GM12878 (cell line): Measurements from ENCODE around the gene PLA2G3. TPM values are rescaled to one million over a fixed set of nuclear protein-coding genes. Genes with fewer than 3 reads are reported as not detected.

ENCODE experiments used
- ATAC-seq: fragments of 200-7000 bp; cut with Tn5 transposase; 3 replicates; pipeline ENCODE4 v1.9.1; 2020; ENCODE audit warnings: mild to moderate bottlenecking, moderate library complexity
- BruUV-seq: library from RNA; stranded (reverse); fragments of 400-500 nt; replicated peaks from 2 replicates; lab custom pipeline; 2021; lab: Mats Ljungman, UMichigan
- CTCF ChIA-PET: fragments of 300-600 bp; sonication (Branson Sonifier 250); formaldehyde crosslinking; extraction: SDS; loops from one replicate; lab custom pipeline; 2021; ENCODE audit warnings: inconsistent platforms; lab: Yijun Ruan, JAX
- POLR2A ChIA-PET: fragments of 350-600 bp; formaldehyde crosslinking; extraction: SDS; loops from one replicate; lab custom pipeline; 2021; ENCODE audit warnings: inconsistent platforms; lab: Charles Lee
- RAD21 ChIA-PET: fragments of 300-600 bp; sonication (Branson Sonifier 250); formaldehyde crosslinking; loops from one replicate; lab custom pipeline; 2023; ENCODE audit warnings: antibody characterized with exemption; ENCODE audit not compliant: unreplicated experiment; lab: Charles Lee
- SMC1A ChIA-PET: fragments of 300-600 bp; sonication (Branson Sonifier 250); formaldehyde crosslinking; loops from one replicate; lab custom pipeline; 2023; ENCODE audit not compliant: unreplicated experiment, uncharacterized antibody; lab: Charles Lee
- DNase-seq: peaks from one replicate; pipeline ENCODE4 v3.0.0-alpha.2; 2011; ENCODE audit warnings: low read depth, low spot score
- FAIRE-seq: peaks from 3 replicates; lab custom pipeline; 2011; peaks lifted over from hg19 to GRCh38; lab: Jason Lieb, UNC
- H2AFZ ChIP-seq: 2 replicates; pipeline ENCODE4 v1.6.0; 2011; ENCODE audit warnings: low read depth, low read length, control low read depth; ENCODE audit not compliant: control insufficient read depth
- H3K27ac ChIP-seq: 2 replicates; pipeline ENCODE4 v1.5.1; 2011; ENCODE audit warnings: control low read depth; ENCODE audit not compliant: control insufficient read depth, insufficient read depth
- H3K27me3 ChIP-seq, 2 experiments: replicated peaks in 1 of 2; 2 replicates each; pipeline versions ENCODE4 v1.6.0 to v1.6.1; 2011; ENCODE audit warnings: low read length in 1 of 2; ENCODE audit not compliant: control insufficient read depth in 2 of 2, insufficient read depth in 2 of 2
- H3K36me3 ChIP-seq, 2 experiments: 2 replicates each; pipeline ENCODE4 v1.5.1; 2011; ENCODE audit warnings: low read length in 1 of 2; ENCODE audit not compliant: control insufficient read depth in 2 of 2, insufficient read depth in 2 of 2
- H3K4me1 ChIP-seq: 2 replicates; pipeline ENCODE4 v1.6.1; 2011; ENCODE audit warnings: mild to moderate bottlenecking, low read length, moderate library complexity, mixed read lengths; ENCODE audit not compliant: control insufficient read depth, insufficient read depth
- H3K4me2 ChIP-seq: 2 replicates; pipeline ENCODE4 v1.6.0; 2011; ENCODE audit warnings: control low read depth; ENCODE audit not compliant: control insufficient read depth, insufficient read depth
- H3K4me3 ChIP-seq: fragments of 200-600 bp; sonication (generic); 2 replicates; pipeline ENCODE4 v1.5.1; 2016
- H3K79me2 ChIP-seq: 2 replicates; pipeline ENCODE4 v1.6.0; 2011; ENCODE audit warnings: low read length; ENCODE audit not compliant: control insufficient read depth, insufficient read depth
- H3K9ac ChIP-seq: 2 replicates; pipeline ENCODE4 v1.8.0; 2011; ENCODE audit warnings: low read length, control low read depth, mixed read lengths; ENCODE audit not compliant: control insufficient read depth, insufficient read depth
- H3K9me3 ChIP-seq: replicated peaks from 3 replicates; pipeline ENCODE4 v1.5.1; 2011; ENCODE audit warnings: mild to moderate bottlenecking, low read length; ENCODE audit not compliant: control insufficient read depth, insufficient read depth
- H4K20me1 ChIP-seq: 2 replicates; pipeline ENCODE4 v1.6.0; 2011; ENCODE audit not compliant: control insufficient read depth, insufficient read depth
- EZH2 ChIP-seq: IDR thresholded peaks from 2 replicates; pipeline ENCODE4 v1.6.1; 2012; ENCODE audit warnings: low read depth, mild to moderate bottlenecking, control low read depth, inconsistent platforms, low read length, borderline replicate concordance; ENCODE audit not compliant: control insufficient read depth
- HDAC2 ChIP-seq: fragments of 200-600 bp; sonication (generic); IDR thresholded peaks from 2 replicates; pipeline ENCODE4 v1.6.1; 2017
- HDGF ChIP-seq: fragments of 450-650 bp; IDR thresholded peaks from 2 replicates; pipeline ENCODE4 v1.6.1; 2016; ENCODE audit warnings: antibody characterized with exemption
- IRF5 ChIP-seq: fragments of 450-650 bp; IDR thresholded peaks from 2 replicates; pipeline ENCODE4 v1.6.1; 2017; ENCODE audit warnings: borderline replicate concordance
- JUND ChIP-seq: IDR thresholded peaks from 2 replicates; pipeline ENCODE4 v1.6.1; 2012; ENCODE audit warnings: low read depth, mild to moderate bottlenecking, low read length, improper control_type of control experiment, moderate library complexity
- NR2C2 ChIP-seq: IDR thresholded peaks from 2 replicates; pipeline ENCODE4 v1.6.1; 2011; ENCODE audit warnings: borderline replicate concordance, low read depth; ENCODE audit not compliant: control insufficient read depth, insufficient read length
- RAD21 ChIP-seq: IDR thresholded peaks from 2 replicates; pipeline ENCODE4 v1.6.1; 2011; ENCODE audit warnings: mild to moderate bottlenecking, low read depth, low read length, moderate library complexity; ENCODE audit not compliant: insufficient read depth
- ZBTB33 ChIP-seq: fragments of 450-650 bp; IDR thresholded peaks from 2 replicates; pipeline ENCODE4 v1.6.1; 2017; ENCODE audit warnings: mild to moderate bottlenecking
- WGBS: methylation state at CpG from one replicate; pipeline ENCODE4 v1.1.6; 2016; ENCODE audit warnings: low lambda C conversion rate; ENCODE audit not compliant: insufficient replicate concordance, insufficient coverage; ENCODE audit errors: missing lambda C conversion rate; 5-methylcytosine and 5-hydroxymethylcytosine counted together
- in situ Hi-C: fragments of 300-500 bp; cut with MboI; formaldehyde crosslinking; loops from 9 replicates; pipeline ENCODE4 v1.14.3; 2018; ENCODE audit warnings: mixed read lengths
- intact Hi-C: fragments of 100-400 bp; cut with micrococcal nuclease; formaldehyde crosslinking; loops from one replicate; pipeline ENCODE4 v1.14.2; 2022; ENCODE audit not compliant: unreplicated experiment
- polyA plus RNA-seq, 11 experiments: library from polyadenylated mRNA; depleted of rRNA in 4 of 11; unstranded in 6 of 11; stranded (reverse) in 5 of 11; fragments of >200 nt; fragmentation: Nextera tagmentation in 4 of 11; fragmentation: Illumina TruSeq in 1 of 11; extraction: Ambion mirVana in 4 of 11; extraction: Trizol in 1 of 11; gene quantifications; 1 replicate in 1 of 11; 2 replicates in 10 of 11; pipeline versions ENCODE4 v1.2.1 to v1.2.3, GENCODE V29; 2011 to 2016; ENCODE audit warnings: inconsistent platforms in 2 of 11, missing spikeins in 2 of 11, low read depth in 1 of 11
- total RNA-seq, 4 experiments: library from RNA; depleted of rRNA in 3 of 4; stranded (reverse); fragments of >200 nt in 3 of 4; fragmentation: Illumina TruSeq in 1 of 4; extraction: Trizol in 1 of 4; gene quantifications; 2 replicates each; pipeline versions ENCODE4 v1.2.1 to v1.2.3, GENCODE V29; 2013 to 2021
- TF ChIP-seq, protein P1 (sequence below): fragments of 450-650 bp; IDR thresholded peaks from 2 replicates; pipeline ENCODE4 v1.6.1; 2017; ENCODE audit warnings: antibody characterized with exemption, mild to moderate bottlenecking, moderate library complexity

PLA2G3 gene
- total and polyA plus RNA-seq, 10 of the 15 experiments (the other 5 are each of a cell fraction or from before 2014, with no cell fraction given) = 0.04 TPM; not detected in 9

DNA sequence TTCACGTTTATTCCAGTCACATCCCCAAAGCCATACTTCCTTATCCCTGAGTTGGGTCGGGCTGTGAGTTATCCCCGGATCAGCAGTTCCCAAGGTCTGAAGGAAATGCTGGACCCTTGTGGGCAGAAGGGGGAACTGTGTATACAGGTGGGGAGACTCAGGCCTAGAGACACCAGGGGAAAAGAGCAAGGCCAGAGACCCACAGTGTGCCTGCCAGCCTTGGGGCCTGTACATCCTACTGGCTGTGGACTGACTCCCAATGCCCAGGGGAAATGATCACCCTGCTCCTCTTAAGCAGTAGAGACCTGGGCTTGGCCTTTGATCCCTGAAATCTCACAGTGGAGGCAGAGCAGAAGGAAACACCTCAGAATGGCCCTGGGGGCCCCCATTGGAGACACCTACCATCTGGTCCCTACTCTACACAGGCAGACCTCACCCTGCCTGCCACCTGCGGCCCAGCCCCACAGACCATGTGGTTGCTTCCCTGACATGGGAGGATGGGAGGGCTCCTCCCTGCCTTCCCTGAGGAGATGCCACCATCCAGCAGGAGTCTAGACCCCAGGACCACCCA lies 34.2 kb downstream of the PLA2G3 start:
- POLR2A ChIA-PET = no interaction called here
- Histone ChIP-seq H3K9ac (no peak overlapping the region), H3K79me2 (no peaks in the 10 kb centered on the region), H4K20me1 (no peaks in the 10 kb centered on the region), H2AFZ (no peak overlapping the region), H3K4me2 (no peak overlapping the region), H3K36me3 (no peaks in the 10 kb centered on the region), H3K4me1 (no peaks in the 10 kb centered on the region; the same call in 1 of the 2 replicates), H3K9me3 (no peaks in the 10 kb centered on the region), H3K27me3 (no peaks in the 10 kb centered on the region), H3K4me3 (no peak overlapping the region), H3K27ac (no peak overlapping the region)
- DNase-seq (no peak), ATAC-seq (no peak), FAIRE-seq (no peak)
- TF ChIP-seq, protein P1, sequence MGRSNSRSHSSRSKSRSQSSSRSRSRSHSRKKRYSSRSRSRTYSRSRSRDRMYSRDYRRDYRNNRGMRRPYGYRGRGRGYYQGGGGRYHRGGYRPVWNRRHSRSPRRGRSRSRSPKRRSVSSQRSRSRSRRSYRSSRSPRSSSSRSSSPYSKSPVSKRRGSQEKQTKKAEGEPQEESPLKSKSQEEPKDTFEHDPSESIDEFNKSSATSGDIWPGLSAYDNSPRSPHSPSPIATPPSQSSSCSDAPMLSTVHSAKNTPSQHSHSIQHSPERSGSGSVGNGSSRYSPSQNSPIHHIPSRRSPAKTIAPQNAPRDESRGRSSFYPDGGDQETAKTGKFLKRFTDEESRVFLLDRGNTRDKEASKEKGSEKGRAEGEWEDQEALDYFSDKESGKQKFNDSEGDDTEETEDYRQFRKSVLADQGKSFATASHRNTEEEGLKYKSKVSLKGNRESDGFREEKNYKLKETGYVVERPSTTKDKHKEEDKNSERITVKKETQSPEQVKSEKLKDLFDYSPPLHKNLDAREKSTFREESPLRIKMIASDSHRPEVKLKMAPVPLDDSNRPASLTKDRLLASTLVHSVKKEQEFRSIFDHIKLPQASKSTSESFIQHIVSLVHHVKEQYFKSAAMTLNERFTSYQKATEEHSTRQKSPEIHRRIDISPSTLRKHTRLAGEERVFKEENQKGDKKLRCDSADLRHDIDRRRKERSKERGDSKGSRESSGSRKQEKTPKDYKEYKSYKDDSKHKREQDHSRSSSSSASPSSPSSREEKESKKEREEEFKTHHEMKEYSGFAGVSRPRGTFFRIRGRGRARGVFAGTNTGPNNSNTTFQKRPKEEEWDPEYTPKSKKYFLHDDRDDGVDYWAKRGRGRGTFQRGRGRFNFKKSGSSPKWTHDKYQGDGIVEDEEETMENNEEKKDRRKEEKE = no peak
- TF ChIP-seq HDGF (no peak), EZH2 (no peak), HDAC2 (no peak), RAD21 (no peak), IRF5 (no peak), ZBTB33 (no peak), JUND (no peak), NR2C2 (no peak)
- intact Hi-C loops (loop anchor here (5.0 kb wide), 1 partner anchor 166 kb away; no protein-coding TSS in a partner anchor), in situ Hi-C loops (no loop called here)
- WGBS = 67% methylated on average over 4 of the region's 4 CpGs
- RAD21 ChIA-PET = no interaction called here
- SMC1A ChIA-PET = no interaction called here
- CTCF ChIA-PET = interaction anchor here (2.6 to 3.4 kb wide), 2 partner anchors 22 to 167 kb away, joined by 12 to 15 read pairs; no protein-coding TSS in a partner anchor
- BruUV-seq = no TSS peak
